K562 (cell line): Measurements from ENCODE around the gene WBP2NL. TPM values are rescaled to one million over a fixed set of nuclear protein-coding genes. Genes with fewer than 3 reads are reported as not detected.

Experiments
- ADNP ChIP-seq: fragments of 200-800 bp; sonication (Bioruptor generic); IDR thresholded peaks from 2 replicates; pipeline ENCODE4 v1.6.1; 2016; ENCODE audit warnings: missing genetic modification characterization, missing compliant biosample characterization
- ATF7 ChIP-seq: fragments of 450-650 bp; IDR thresholded peaks from 2 replicates; pipeline ENCODE4 v1.7.1; 2014; ENCODE audit warnings: mild to moderate bottlenecking, moderate library complexity
- CBFA2T2 ChIP-seq: fragments of 450-650 bp; conservative IDR thresholded peaks from 2 replicates; pipeline ENCODE4 v1.6.1; 2017; ENCODE audit warnings: mild to moderate bottlenecking
- ESRRB ChIP-seq: fragments of 250-450 bp; sonication (Bioruptor Pico); IDR thresholded peaks from 2 replicates; pipeline ENCODE4 v1.5.0; 2020; ENCODE audit warnings: mild to moderate bottlenecking, moderate library complexity, borderline replicate concordance
- GMEB1 ChIP-seq: fragments of 250-450 bp; sonication (Bioruptor Pico); IDR thresholded peaks from 2 replicates; pipeline ENCODE4 v1.4.0; 2020; ENCODE audit warnings: mild to moderate bottlenecking
- KLF16 ChIP-seq: IDR thresholded peaks from 2 replicates; pipeline ENCODE4 v1.6.1; 2016; ENCODE audit warnings: antibody characterized with exemption
- MAFG ChIP-seq: fragments of 450-650 bp; conservative IDR thresholded peaks from 2 replicates; pipeline ENCODE4 v1.6.1; 2016; ENCODE audit warnings: missing genetic modification characterization, missing compliant biosample characterization
- NCOA6 ChIP-seq: fragments of 450-650 bp; IDR thresholded peaks from 2 replicates; pipeline ENCODE4 v1.6.1; 2017; ENCODE audit warnings: mild to moderate bottlenecking
- NFATC3 ChIP-seq: fragments of 450-650 bp; IDR thresholded peaks from 2 replicates; pipeline ENCODE4 v1.6.1; 2017; ENCODE audit warnings: mild to moderate bottlenecking
- POLR2B ChIP-seq: fragments of 450-650 bp; IDR thresholded peaks from 2 replicates; pipeline ENCODE4 v1.6.1; 2018; ENCODE audit warnings: low read depth; ENCODE audit not compliant: partially characterized antibody
- POLR2G ChIP-seq: fragments of 200-400 bp; formaldehyde crosslinking; IDR thresholded peaks from 2 replicates; pipeline ENCODE4 v1.6.1; 2017; ENCODE audit warnings: low read depth, mild to moderate bottlenecking, antibody characterized with exemption, low read length, moderate library complexity
- POLR3G ChIP-seq: IDR thresholded peaks from 2 replicates; pipeline ENCODE4 v1.6.1; 2011; ENCODE audit not compliant: insufficient read length, insufficient replicate concordance; ENCODE audit errors: extremely low read depth
- RAD21 ChIP-seq, 2 experiments: fragments of 250-450 bp in 1 of 2; fragments of 450-650 bp in 1 of 2; sonication (Bioruptor Pico) in 1 of 2; formaldehyde crosslinking in 1 of 2; IDR thresholded peaks in 1 of 2; conservative IDR thresholded peaks in 1 of 2; 2 replicates each; pipeline versions ENCODE4 v1.4.0 to v1.8.0; 2020 to 2022; ENCODE audit warnings: mild to moderate bottlenecking in 2 of 2, moderate library complexity in 1 of 2
- RBM14 ChIP-seq: fragments of 200-400 bp; formaldehyde crosslinking; IDR thresholded peaks from 2 replicates; pipeline ENCODE4 v1.6.1; 2018; ENCODE audit warnings: low read depth, mild to moderate bottlenecking, low read length, moderate library complexity, borderline replicate concordance; ENCODE audit not compliant: insufficient read depth
- SUPT5H ChIP-seq: fragments of 450-650 bp; IDR thresholded peaks from 2 replicates; pipeline ENCODE4 v1.6.1; 2016
- TAL1 ChIP-seq: fragments of 450-650 bp; IDR thresholded peaks from 2 replicates; pipeline ENCODE4 v1.6.1; 2016; ENCODE audit warnings: mild to moderate bottlenecking
- TARDBP ChIP-seq: fragments of 450-650 bp; IDR thresholded peaks from 2 replicates; pipeline ENCODE4 v1.6.1; 2016
- XRCC3 ChIP-seq: fragments of 450-650 bp; IDR thresholded peaks from 2 replicates; pipeline ENCODE4 v1.6.1; 2017; ENCODE audit warnings: mild to moderate bottlenecking, moderate library complexity
- ZBTB33 ChIP-seq: sonication (generic); formaldehyde crosslinking; IDR thresholded peaks from 2 replicates; pipeline ENCODE4 v1.8.1; 2023; ENCODE audit warnings: mild to moderate bottlenecking, missing genetic modification reagents
- ZNF217 ChIP-seq: sonication (generic); formaldehyde crosslinking; IDR thresholded peaks from 2 replicates; pipeline ENCODE4 v1.8.0; 2022; ENCODE audit warnings: mild to moderate bottlenecking, missing genetic modification reagents
- ZNF699 ChIP-seq: fragments of 250-450 bp; sonication (Bioruptor Pico); IDR thresholded peaks from 2 replicates; pipeline ENCODE4 v1.8.0; 2021; ENCODE audit warnings: mild to moderate bottlenecking, moderate library complexity; ENCODE audit not compliant: insufficient replicate concordance
- ZNF717 ChIP-seq: fragments of 250-450 bp; sonication (Bioruptor Pico); IDR thresholded peaks from 2 replicates; pipeline ENCODE4 v1.5.0; 2021
- ZNF764 ChIP-seq: fragments of 250-450 bp; sonication (Bioruptor Pico); IDR thresholded peaks from 2 replicates; pipeline ENCODE4 v1.4.0; 2020; ENCODE audit warnings: low read depth, mild to moderate bottlenecking, moderate library complexity
- polyA plus RNA-seq, 8 experiments: library from polyadenylated mRNA; depleted of rRNA in 4 of 8; stranded (reverse) in 5 of 8; unstranded in 3 of 8; fragments of >200 nt; fragmentation: Nextera tagmentation in 2 of 8; fragmentation: Illumina TruSeq in 1 of 8; extraction: Ambion mirVana in 2 of 8; extraction: Trizol in 1 of 8; gene quantifications; 2 replicates each; pipeline versions ENCODE4 v1.2.1 to v1.2.3, GENCODE V29; 2011 to 2014; ENCODE audit warnings: inconsistent platforms in 1 of 8, missing spikeins in 1 of 8
- total RNA-seq, 7 experiments: library from RNA; depleted of rRNA in 6 of 7; stranded (reverse); fragments of >200 nt in 6 of 7; fragmentation: Illumina TruSeq in 2 of 7; extraction: Trizol in 2 of 7; gene quantifications; 2 replicates each; pipeline versions ENCODE4 v1.2.1 to v1.2.3, GENCODE V29; 2011 to 2021; ENCODE audit warnings: low replicate concordance in 1 of 7
- TF ChIP-seq, protein P1 (sequence below): fragments of 150-350 bp; conservative IDR thresholded peaks from 2 replicates; pipeline ENCODE4 v1.6.1; 2014; ENCODE audit warnings: low read length

The WBP2NL gene
- total and polyA plus RNA-seq, 9 of the 15 experiments (the other 6 are each of a cell fraction or from before 2014, with no cell fraction given), result not detected

DNA sequence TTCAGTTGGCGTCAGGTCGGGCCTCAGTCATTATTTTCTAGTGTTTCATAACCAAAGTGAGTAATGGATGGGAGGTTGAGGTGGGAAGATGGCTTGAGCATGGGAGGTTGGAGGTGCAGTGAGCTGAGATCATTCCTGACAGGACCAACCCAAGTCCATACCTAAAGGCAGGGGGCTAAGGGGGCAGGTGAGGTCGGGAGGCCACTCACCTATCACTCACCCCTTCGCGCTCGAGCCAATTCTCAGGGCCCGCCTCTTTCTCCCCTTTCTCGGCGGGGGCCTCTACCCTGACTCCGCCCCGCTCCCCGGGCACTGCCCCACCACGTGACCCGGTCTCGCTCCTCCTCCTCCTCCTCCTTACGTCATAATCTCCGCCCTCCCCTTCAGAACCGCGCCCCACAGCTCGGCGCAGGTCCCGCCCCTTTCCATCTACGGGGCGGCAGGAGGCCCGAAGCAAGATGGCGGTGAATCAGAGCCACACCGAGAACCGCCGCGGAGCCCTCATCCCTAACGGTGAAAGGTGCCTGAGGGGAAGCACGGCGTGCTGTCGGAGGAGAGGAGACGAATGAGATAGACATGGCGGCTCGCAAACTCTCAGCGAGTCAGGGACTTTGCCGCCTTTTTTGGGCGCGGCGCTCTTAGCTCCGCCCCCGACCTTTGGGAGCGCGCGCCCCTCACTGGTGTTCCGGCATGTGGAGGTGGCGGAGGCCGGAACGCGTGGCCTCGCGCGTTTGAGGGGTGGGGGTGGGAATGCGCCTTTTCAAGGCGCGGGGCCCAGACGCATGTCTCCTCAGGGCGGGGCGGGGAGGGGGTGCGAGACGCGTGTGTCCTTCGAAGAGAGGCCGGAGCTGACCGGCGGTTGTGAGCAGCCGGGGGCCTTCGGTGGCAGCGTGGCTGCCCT, at the start of gene WBP2NL (continued):
- TF ChIP-seq ZBTB33 (0 out of 2 replicates have a peak, but pooled peaks have one; percentile 59), MAFG (tag) (no peak), KLF16 (no peak), GMEB1 (no peak), RAD21 (CRISPR knock-in tag; conservative IDR thresholded peaks at IDR 0.05 in 1 of 2, IDR thresholded peaks at IDR 0.05 in 1 of 2) (no peak), ZNF217 (CRISPR knock-in tag) (no peak), POLR3G (no peak), ADNP (tag) (no peak), ZNF717 (no peak), XRCC3 (no peak), ATF7 (peak; percentile 35; the same call in 1 of the 2 replicates), POLR2B (no peak), TAL1 (no peak), RBM14 (no peak), ESRRB (no peak), TARDBP (no peak), NCOA6 (no peak), CBFA2T2 (0 out of 2 replicates have a peak, but pooled peaks have one; percentile 33), NFATC3 (no peak), ZNF764 (CRISPR knock-in tag) (no peak), ZNF699 (CRISPR knock-in tag) (no peak), SUPT5H (no peak), POLR2G (no peak)
- TF ChIP-seq, protein P1, sequence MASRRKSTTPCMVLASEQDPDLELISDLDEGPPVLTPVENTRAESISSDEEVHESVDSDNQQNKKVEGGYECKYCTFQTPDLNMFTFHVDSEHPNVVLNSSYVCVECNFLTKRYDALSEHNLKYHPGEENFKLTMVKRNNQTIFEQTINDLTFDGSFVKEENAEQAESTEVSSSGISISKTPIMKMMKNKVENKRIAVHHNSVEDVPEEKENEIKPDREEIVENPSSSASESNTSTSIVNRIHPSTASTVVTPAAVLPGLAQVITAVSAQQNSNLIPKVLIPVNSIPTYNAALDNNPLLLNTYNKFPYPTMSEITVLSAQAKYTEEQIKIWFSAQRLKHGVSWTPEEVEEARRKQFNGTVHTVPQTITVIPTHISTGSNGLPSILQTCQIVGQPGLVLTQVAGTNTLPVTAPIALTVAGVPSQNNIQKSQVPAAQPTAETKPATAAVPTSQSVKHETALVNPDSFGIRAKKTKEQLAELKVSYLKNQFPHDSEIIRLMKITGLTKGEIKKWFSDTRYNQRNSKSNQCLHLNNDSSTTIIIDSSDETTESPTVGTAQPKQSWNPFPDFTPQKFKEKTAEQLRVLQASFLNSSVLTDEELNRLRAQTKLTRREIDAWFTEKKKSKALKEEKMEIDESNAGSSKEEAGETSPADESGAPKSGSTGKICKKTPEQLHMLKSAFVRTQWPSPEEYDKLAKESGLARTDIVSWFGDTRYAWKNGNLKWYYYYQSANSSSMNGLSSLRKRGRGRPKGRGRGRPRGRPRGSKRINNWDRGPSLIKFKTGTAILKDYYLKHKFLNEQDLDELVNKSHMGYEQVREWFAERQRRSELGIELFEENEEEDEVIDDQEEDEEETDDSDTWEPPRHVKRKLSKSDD, result no peak
